ENCODE measurements around the gene CPSF4L.

The CPSF4L gene

GRCh38 chr17:73205459-73205961 lies 56.2 kb downstream of the CPSF4L start:
- H3K4me3 ChIP-seq (replicated peaks; ENCODE audit: insufficient read depth, low read length) = no peak overlapping the region
- TF ChIP-seq GABPA (IDR thresholded peaks at IDR 0.05; ENCODE audit: low read depth) (no peak), SPI1 (IDR thresholded peaks at IDR 0.05; ENCODE audit: borderline replicate concordance, low read depth) (no peak), POLR2AphosphoS5 (IDR thresholded peaks at IDR 0.05; ENCODE audit: low read depth) (no peak), REST (IDR thresholded peaks at IDR 0.05; ENCODE audit: insufficient replicate concordance, low read depth) (no peak), CTCF (IDR thresholded peaks at IDR 0.05; ENCODE audit: insufficient read depth, low read length) (no peak)
- DNase-seq (ENCODE audit: low read depth in 1 of 2, low spot score in 1 of 2) = no peak
- H3K27ac ChIP-seq (replicated peaks) = no peak overlapping the region
- H3K27me3 ChIP-seq (ENCODE audit: insufficient read depth, poor library complexity, severe bottlenecking) = no peaks in the 10 kb centered on the region

GRCh38 chr17:73203788-73204479 lies 57.7 kb downstream of the CPSF4L start:
- no peak overlapping the region for H3K4me3 ChIP-seq (replicated peaks; ENCODE audit: insufficient read depth, low read length)
- no peaks in the 10 kb centered on the region for H3K27me3 ChIP-seq (ENCODE audit: insufficient read depth, poor library complexity, severe bottlenecking)
- TF ChIP-seq POLR2AphosphoS5 (IDR thresholded peaks at IDR 0.05; ENCODE audit: low read depth) = no peak
- TF ChIP-seq CTCF (IDR thresholded peaks at IDR 0.05; ENCODE audit: insufficient read depth, low read length) = no peak
- TF ChIP-seq SPI1 (IDR thresholded peaks at IDR 0.05; ENCODE audit: borderline replicate concordance, low read depth) = no peak
- no peak for TF ChIP-seq GABPA (IDR thresholded peaks at IDR 0.05; ENCODE audit: low read depth)
- TF ChIP-seq REST (IDR thresholded peaks at IDR 0.05; ENCODE audit: insufficient replicate concordance, low read depth) = no peak
- no peak for DNase-seq (ENCODE audit: low read depth in 1 of 2, low spot score in 1 of 2)
- no peak overlapping the region for H3K27ac ChIP-seq (replicated peaks)

- DNase-seq (ENCODE audit: low read depth in 1 of 2, low spot score in 1 of 2) = no peak
- TF ChIP-seq CTCF (IDR thresholded peaks at IDR 0.05; ENCODE audit: insufficient read depth, low read length) (no peak), POLR2AphosphoS5 (IDR thresholded peaks at IDR 0.05; ENCODE audit: low read depth) (no peak), REST (IDR thresholded peaks at IDR 0.05; ENCODE audit: insufficient replicate concordance, low read depth) (no peak), GABPA (IDR thresholded peaks at IDR 0.05; ENCODE audit: low read depth) (no peak), SPI1 (IDR thresholded peaks at IDR 0.05; ENCODE audit: borderline replicate concordance, low read depth) (no peak)
- no peaks in the 10 kb centered on the region for H3K27me3 ChIP-seq (ENCODE audit: insufficient read depth, poor library complexity, severe bottlenecking)
- no peak overlapping the region for H3K4me3 ChIP-seq (replicated peaks; ENCODE audit: insufficient read depth, low read length)
- H3K27ac ChIP-seq (replicated peaks) = no peak overlapping the region
These were observed 58.4 kb downstream of the CPSF4L start for GRCh38 chr17:73203135-73203787.

Measured in HL-60 (cell line).